CD8-positive, alpha-beta memory T cell (primary cell): ENCODE measurements around the gene TSACC. TPM values are rescaled to one million over a fixed set of nuclear protein-coding genes. Genes with fewer than 3 reads are reported as not detected.
"Not testable (repeated sequence)": the region's sequence is repeated elsewhere in the genome, so short reads cannot be mapped to it uniquely, and the experiment has no call there.

Source experiments
- CTCF ChIA-PET: fragments of 350-600 bp; sonication (Branson Sonifier 250); formaldehyde crosslinking; loops from one replicate; lab custom pipeline; 2021; ENCODE audit warnings: antibody characterized with exemption; lab: Charles Lee
- POLR2A ChIA-PET: fragments of 350-600 bp; sonication (Branson Sonifier 250); formaldehyde crosslinking; loops from one replicate; lab custom pipeline; 2021; ENCODE audit warnings: antibody characterized with exemption; lab: Charles Lee
- DNase-seq, 5 donors: peaks; one replicate each; pipeline versions ENCODE4 v3.0.0 to v3.0.0-alpha.2; 2020 to 2022; ENCODE audit warnings: mixed read lengths in 1 of 5
- H3K27ac ChIP-seq: one replicate; pipeline ENCODE4 v1.7.0; 2013; ENCODE audit warnings: low read depth, mild to moderate bottlenecking, low read length, moderate library complexity
- H3K27me3 ChIP-seq: 2 replicates; pipeline ENCODE4 v1.7.0; 2013; ENCODE audit warnings: low read length, mild to moderate bottlenecking; ENCODE audit not compliant: insufficient read depth, poor library complexity, severe bottlenecking
- H3K36me3 ChIP-seq: 2 replicates; pipeline ENCODE4 v1.7.0; 2013; ENCODE audit warnings: mild to moderate bottlenecking, low read length, moderate library complexity; ENCODE audit not compliant: insufficient read depth
- H3K4me1 ChIP-seq: 2 replicates; pipeline ENCODE4 v1.7.0; 2013; ENCODE audit warnings: mild to moderate bottlenecking, low read length, moderate library complexity; ENCODE audit not compliant: insufficient read depth
- H3K4me3 ChIP-seq: 2 replicates; pipeline ENCODE4 v1.7.0; 2013; ENCODE audit warnings: mild to moderate bottlenecking, low read length
- H3K9me3 ChIP-seq: 2 replicates; pipeline ENCODE4 v1.7.0; 2013; ENCODE audit warnings: mild to moderate bottlenecking, low read length
- H3K27ac Mint-ChIP-seq, 8 donors: one replicate each; pipeline ENCODE4 v1.8.0; 2020 to 2021; ENCODE audit warnings: mixed read lengths in 8 of 8, mild to moderate bottlenecking in 6 of 8, inconsistent platforms in 3 of 8, moderate library complexity in 3 of 8
- H3K27me3 Mint-ChIP-seq, 2 donors: one replicate each; pipeline ENCODE4 v1.8.0; 2020 to 2021; ENCODE audit warnings: mixed read lengths in 2 of 2, mild to moderate bottlenecking in 1 of 2, moderate library complexity in 1 of 2
- H3K36me3 Mint-ChIP-seq, 3 donors: one replicate each; pipeline ENCODE4 v1.8.0; 2020 to 2021; ENCODE audit warnings: mixed read lengths in 3 of 3, inconsistent platforms in 1 of 3, mild to moderate bottlenecking in 1 of 3
- H3K4me1 Mint-ChIP-seq, 3 donors: one replicate each; pipeline ENCODE4 v1.8.0; 2020 to 2021; ENCODE audit warnings: mixed read lengths in 3 of 3, inconsistent platforms in 1 of 3, mild to moderate bottlenecking in 1 of 3
- H3K4me3 Mint-ChIP-seq, 7 donors: one replicate each; pipeline ENCODE4 v1.8.0; 2020 to 2021; ENCODE audit warnings: mixed read lengths in 7 of 7, mild to moderate bottlenecking in 6 of 7, moderate library complexity in 4 of 7, inconsistent platforms in 2 of 7
- H3K9me3 Mint-ChIP-seq, 5 donors: one replicate each; pipeline ENCODE4 v1.8.0; 2020 to 2022; ENCODE audit warnings: mixed read lengths in 5 of 5, mild to moderate bottlenecking in 3 of 5, moderate library complexity in 2 of 5, inconsistent platforms in 1 of 5
- polyA plus RNA-seq: library from polyadenylated mRNA; unstranded; fragments of 300-500 nt; fragmentation: Illumina TruSeq; gene quantifications from one replicate; pipeline ENCODE4 v1.2.3, GENCODE V29; 2021
- total RNA-seq, 2 experiments: library from RNA; stranded (reverse); gene quantifications; one replicate each; pipeline ENCODE4 v1.2.3, GENCODE V29; 2021

TSACC gene
- total and polyA plus RNA-seq, 3 experiments from 2014 or later = 0.53 to 0.84 TPM; not detected in 1

DNA sequence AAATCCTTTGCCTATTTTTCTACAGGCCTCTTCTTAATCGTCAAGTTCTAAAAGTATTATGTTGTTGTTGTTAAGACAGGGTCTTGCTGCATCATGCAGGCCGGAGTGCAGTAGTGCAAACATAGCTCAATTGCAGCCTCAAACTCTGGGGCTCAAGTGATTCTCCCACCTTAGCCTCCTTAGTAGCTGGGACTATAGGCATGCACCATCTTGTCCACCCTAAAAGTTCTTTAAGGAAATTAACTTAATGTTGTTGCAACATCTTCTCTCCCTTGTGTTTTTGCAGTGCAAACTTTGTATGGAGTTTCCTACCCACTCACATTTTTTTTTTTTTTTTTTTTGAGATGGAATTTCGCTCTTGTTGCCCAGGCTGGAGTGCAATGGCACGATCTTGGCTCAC lies 35.1 kb upstream of the TSACC start:
- Mint-ChIP-seq H3K4me3 (no peak overlapping the region), H3K36me3 (peaks cover 0 to 26% (median 6%) of the 10 kb centered on the region in 3 donors), H3K4me1 (no peaks in the 10 kb centered on the region), H3K27ac (peak overlapping the region in 1 of 8 donors; percentile 27), H3K27me3 (no peaks in the 10 kb centered on the region), H3K9me3 (no peaks in the 10 kb centered on the region)
- H3K36me3 ChIP-seq = peaks cover 7% of the 10 kb centered on the region
- DNase-seq = no peak
- no peak overlapping the region for H3K27ac ChIP-seq
- ChIA-PET POLR2A (no interaction called here), CTCF (interaction anchor here (0.8 to 1.4 kb wide), 3 partner anchors 9 to 16 kb away, joined by 3 read pairs; no protein-coding TSS in a partner anchor)
- H3K4me3 ChIP-seq = no peak overlapping the region
- no peaks in the 10 kb centered on the region for H3K27me3 ChIP-seq
- H3K9me3 ChIP-seq = no peaks in the 10 kb centered on the region
- no peaks in the 10 kb centered on the region for H3K4me1 ChIP-seq

DNA sequence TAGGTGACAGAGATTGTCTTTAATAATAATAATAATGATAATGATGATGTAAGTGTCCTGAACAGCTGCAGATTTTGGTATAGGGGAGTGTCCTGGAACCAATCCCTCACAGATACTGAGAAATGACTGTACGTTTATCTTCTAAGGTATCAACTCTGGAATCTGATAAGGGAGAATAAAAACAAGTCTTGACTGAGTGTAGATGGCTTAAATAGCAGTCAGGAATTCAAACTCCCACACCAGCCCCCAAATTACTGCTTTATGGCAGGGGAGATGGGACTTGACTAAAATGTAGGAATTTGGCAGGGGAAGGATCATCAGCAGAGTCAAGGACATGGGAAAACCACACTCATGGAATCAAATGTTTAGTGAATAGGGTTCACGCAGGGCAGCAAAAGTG lies 33.1 kb upstream of the TSACC start:
- no peaks in the 10 kb centered on the region for H3K27me3 ChIP-seq
- H3K4me1 ChIP-seq = no peaks in the 10 kb centered on the region
- no peak overlapping the region for H3K4me3 Mint-ChIP-seq
- peaks cover 0 to 40% (median 11%) of the 10 kb centered on the region in 3 donors for H3K36me3 Mint-ChIP-seq
- peaks cover 20% of the 10 kb centered on the region for H3K36me3 ChIP-seq
- ChIA-PET POLR2A (no interaction called here), CTCF (no interaction called here)
- H3K27ac Mint-ChIP-seq = peak overlapping the region in 2 of 8 donors; percentile 58 to 87
- H3K4me3 ChIP-seq = no peak overlapping the region
- H3K9me3 ChIP-seq = no peaks in the 10 kb centered on the region
- DNase-seq = no peak
- H3K27me3 Mint-ChIP-seq = no peaks in the 10 kb centered on the region
- no peak overlapping the region for H3K27ac ChIP-seq
- no peaks in the 10 kb centered on the region for H3K9me3 Mint-ChIP-seq
- H3K4me1 Mint-ChIP-seq = no peaks in the 10 kb centered on the region

DNA sequence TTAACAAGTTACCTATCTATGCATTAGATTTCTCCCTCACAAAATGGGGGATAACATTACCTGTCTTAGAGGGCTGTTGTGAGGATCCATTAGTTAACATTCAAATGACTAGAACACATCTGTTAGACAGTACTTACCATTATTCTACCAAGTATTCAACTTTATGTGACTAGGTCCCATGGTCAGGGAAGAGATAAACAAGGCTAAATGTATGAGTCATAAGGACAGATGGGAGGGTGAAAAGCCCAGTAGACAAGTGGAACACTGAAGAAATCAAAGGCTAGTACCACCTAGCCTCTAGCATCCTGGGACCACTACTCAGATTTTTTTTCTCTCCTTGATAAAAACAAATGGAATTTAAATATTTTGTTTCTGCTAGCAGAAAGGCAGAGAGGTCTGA lies 30.2 kb upstream of the TSACC start:
- Mint-ChIP-seq H3K9me3 (no peaks in the 10 kb centered on the region), H3K27me3 (no peaks in the 10 kb centered on the region), H3K36me3 (peaks cover 0 to 62% (median 14%) of the 10 kb centered on the region in 3 donors), H3K4me3 (no peak overlapping the region), H3K27ac (peak overlapping the region in 2 of 8 donors; percentile 16 to 47), H3K4me1 (no peaks in the 10 kb centered on the region)
- Histone ChIP-seq H3K36me3 (peaks cover 31% of the 10 kb centered on the region), H3K27me3 (no peaks in the 10 kb centered on the region), H3K4me1 (no peaks in the 10 kb centered on the region), H3K27ac (no peak overlapping the region), H3K4me3 (no peak overlapping the region), H3K9me3 (no peaks in the 10 kb centered on the region)
- ChIA-PET CTCF (interaction anchor here (1.2 kb wide), 1 partner anchor 9 kb away, joined by 3 read pairs; no protein-coding TSS in a partner anchor), POLR2A (no interaction called here)
- no peak for DNase-seq

- no peaks in the 10 kb centered on the region for H3K27me3 Mint-ChIP-seq
- Histone ChIP-seq H3K27me3 (no peaks in the 10 kb centered on the region), H3K4me1 (no peaks in the 10 kb centered on the region), H3K27ac (no peak overlapping the region), H3K4me3 (no peak overlapping the region), H3K36me3 (peaks cover 31% of the 10 kb centered on the region), H3K9me3 (no peaks in the 10 kb centered on the region)
- H3K27ac Mint-ChIP-seq = peak overlapping the region in 1 of 8 donors; percentile 3
- no peak overlapping the region for H3K4me3 Mint-ChIP-seq
- H3K36me3 Mint-ChIP-seq = peaks cover 0 to 79% (median 16%) of the 10 kb centered on the region in 3 donors
- ChIA-PET POLR2A (no interaction called here), CTCF (interaction anchor here (1.7 kb wide), 1 partner anchor 8 kb away, joined by 5 read pairs; no protein-coding TSS in a partner anchor)
- no peaks in the 10 kb centered on the region for H3K9me3 Mint-ChIP-seq
- H3K4me1 Mint-ChIP-seq = no peaks in the 10 kb centered on the region
- no peak for DNase-seq
Observed at GRCh38 chr1:156310962-156311361, 27.4 kb upstream of the TSACC start.

- Mint-ChIP-seq H3K27me3 (no peaks in the 10 kb centered on the region), H3K27ac (peak overlapping the region in 1 of 8 donors; percentile 9), H3K4me3 (no peak overlapping the region), H3K9me3 (no peaks in the 10 kb centered on the region), H3K36me3 (peaks cover 7 to 89% (median 10%) of the 10 kb centered on the region in 3 donors), H3K4me1 (peaks cover 0 to 2% (median 0%) of the 10 kb centered on the region in 3 donors)
- DNase-seq = no peak
- no peaks in the 10 kb centered on the region for H3K27me3 ChIP-seq
- no peaks in the 10 kb centered on the region for H3K9me3 ChIP-seq
- H3K27ac ChIP-seq = no peak overlapping the region
- ChIA-PET POLR2A (interaction anchor here (0.6 kb wide), 1 partner anchor 21 kb away, joined by 3 read pairs; no protein-coding TSS in a partner anchor), CTCF (interaction anchor here (1.0 to 1.5 kb wide), 3 partner anchors 9 to 92 kb away, joined by 3 to 4 read pairs (median 3); no protein-coding TSS in a partner anchor)
- peaks cover 51% of the 10 kb centered on the region for H3K36me3 ChIP-seq
- no peaks in the 10 kb centered on the region for H3K4me1 ChIP-seq
- no peak overlapping the region for H3K4me3 ChIP-seq
Observed at GRCh38 chr1:156316909-156317308, 21.4 kb upstream of the TSACC start.

DNA sequence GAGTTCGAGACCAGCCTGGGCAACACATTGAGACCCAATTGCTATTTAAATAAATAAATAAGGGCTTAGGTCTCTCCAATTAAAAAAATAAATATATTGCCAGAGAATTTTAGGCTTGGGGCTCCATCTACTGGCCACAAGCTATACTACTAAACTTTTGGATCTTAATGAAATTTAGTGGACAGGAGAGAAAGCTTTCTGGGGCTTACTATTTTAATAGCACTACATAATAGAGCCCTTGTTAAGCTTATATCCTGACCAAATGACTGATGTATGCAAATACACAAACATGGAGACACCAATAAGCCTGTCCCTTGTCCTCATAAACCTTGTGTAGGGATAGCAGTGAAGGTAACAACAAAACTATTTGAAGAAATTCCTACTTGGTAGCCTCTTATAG lies 18.7 kb upstream of the TSACC start:
- peaks cover 66% of the 10 kb centered on the region for H3K36me3 ChIP-seq
- Mint-ChIP-seq H3K27me3 (no peaks in the 10 kb centered on the region), H3K9me3 (no peaks in the 10 kb centered on the region), H3K27ac (no peak overlapping the region), H3K36me3 (peaks cover 7 to 81% (median 8%) of the 10 kb centered on the region in 3 donors), H3K4me1 (peaks cover 0 to 2% (median 0%) of the 10 kb centered on the region in 3 donors), H3K4me3 (no peak overlapping the region)
- DNase-seq = no peak
- H3K27me3 ChIP-seq = no peaks in the 10 kb centered on the region
- CTCF ChIA-PET = interaction anchor here (0.6 to 1.8 kb wide), 11 partner anchors 9 to 225 kb away, joined by 3 to 5 read pairs (median 3); partner anchors contain the start of gene SMG5
- POLR2A ChIA-PET = no interaction called here
- no peak overlapping the region for H3K27ac ChIP-seq
- no peaks in the 10 kb centered on the region for H3K4me1 ChIP-seq
- H3K4me3 ChIP-seq = no peak overlapping the region
- no peaks in the 10 kb centered on the region for H3K9me3 ChIP-seq

DNA sequence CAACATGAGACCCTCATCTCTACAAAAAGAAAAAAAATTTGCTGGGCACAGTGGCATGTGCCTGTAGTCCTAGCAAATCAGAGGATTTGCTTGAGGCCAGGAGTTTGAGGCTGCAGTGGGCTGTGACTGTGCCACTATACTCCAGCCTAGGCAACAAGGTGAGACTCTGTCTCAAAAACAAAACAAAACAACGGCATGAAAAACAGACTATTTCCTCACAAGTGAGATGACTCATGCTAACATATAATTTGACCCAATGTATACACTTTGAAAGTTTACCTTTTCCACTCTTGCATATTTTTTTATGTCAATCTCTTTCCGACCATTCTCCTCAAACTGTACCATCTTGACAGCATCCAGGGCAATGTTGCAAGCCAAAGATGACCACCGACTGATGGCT lies 17.8 kb upstream of the TSACC start:
- Mint-ChIP-seq H3K4me1 (peaks cover 0 to 2% (median 0%) of the 10 kb centered on the region in 3 donors), H3K27ac (peak overlapping the region in 3 of 8 donors; percentile 18 to 54 (median 50)), H3K4me3 (no peak overlapping the region), H3K36me3 (peaks cover 7 to 81% (median 8%) of the 10 kb centered on the region in 3 donors), H3K9me3 (no peaks in the 10 kb centered on the region), H3K27me3 (no peaks in the 10 kb centered on the region)
- peaks cover 72% of the 10 kb centered on the region for H3K36me3 ChIP-seq
- no peak overlapping the region for H3K4me3 ChIP-seq
- ChIA-PET CTCF (interaction anchor here (1.4 to 1.5 kb wide), 2 partner anchors 15 to 226 kb away, joined by 3 read pairs; no protein-coding TSS in a partner anchor), POLR2A (no interaction called here)
- no peak for DNase-seq
- no peaks in the 10 kb centered on the region for H3K9me3 ChIP-seq
- H3K4me1 ChIP-seq = no peaks in the 10 kb centered on the region
- no peaks in the 10 kb centered on the region for H3K27me3 ChIP-seq
- no peak overlapping the region for H3K27ac ChIP-seq

DNA sequence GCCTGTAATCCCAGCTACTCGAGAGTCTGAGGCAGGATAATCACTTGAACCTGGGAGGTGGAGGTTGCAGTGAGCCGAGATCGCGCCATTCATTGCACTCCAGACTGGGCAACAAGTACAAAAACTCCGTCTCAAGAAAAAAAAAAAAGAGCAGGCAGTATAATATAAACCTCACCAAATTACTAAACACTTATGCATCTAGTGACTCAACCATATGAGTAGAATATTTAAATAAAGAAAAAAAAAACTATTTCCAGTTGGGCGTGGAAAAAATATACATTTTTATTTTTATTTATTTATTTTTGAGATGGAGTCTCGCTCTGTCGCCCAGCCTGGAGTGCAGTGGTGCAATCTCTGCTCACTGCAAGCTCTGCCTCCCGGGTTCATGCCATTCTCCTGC lies 15.1 kb upstream of the TSACC start:
- H3K4me1 ChIP-seq, H3K27me3 Mint-ChIP-seq, H3K4me3 Mint-ChIP-seq, H3K9me3 ChIP-seq, H3K27me3 ChIP-seq, H3K9me3 Mint-ChIP-seq, H3K27ac ChIP-seq, H3K4me3 ChIP-seq, H3K4me1 Mint-ChIP-seq, POLR2A ChIA-PET, DNase-seq: not testable (repeated sequence)
- peaks cover 51% of the 10 kb centered on the region for H3K36me3 ChIP-seq
- Mint-ChIP-seq H3K36me3 (peaks cover 6 to 67% (median 7%) of the 10 kb centered on the region in 3 donors), H3K27ac (peak overlapping the region in 1 of 8 donors; percentile 78)
- CTCF ChIA-PET = interaction anchor here (1.5 kb wide), 1 partner anchor 98 kb away, joined by 4 read pairs; no protein-coding TSS in a partner anchor
